Left colon (tissue), 2 donors: Measurements from ENCODE around the gene MRPL14. TPM values are rescaled to one million over a fixed set of nuclear protein-coding genes. Genes with fewer than 3 reads are reported as not detected.

Experiments used
- ATAC-seq: fragments of 200-7000 bp; cut with Tn5 transposase; one replicate; pipeline ENCODE4 v1.9.1; 2020; ENCODE audit warnings: mild to moderate bottlenecking, moderate library complexity
- DNase-seq, 2 donors: peaks; one replicate each; pipeline ENCODE4 v3.0.0-alpha.2; 2020
- intact Hi-C, 2 donors: fragments of 100-400 bp; cut with DNase I in 1 of 2; cut with micrococcal nuclease in 1 of 2; formaldehyde crosslinking; loops; one replicate each; pipeline versions ENCODE4 v1.11.2 to v1.14.0; 2022; cut with DNase I, micrococcal nuclease
- total RNA-seq, 2 donors: library from RNA; stranded (reverse); fragmentation: NEBNext Ultra II Directional; extraction: Animal tissue kit (Norgen Biotek cat#: 25700); gene quantifications; one replicate each; pipeline ENCODE4 v1.2.1, GENCODE V29; 2021
- donor health status: DM: no; HTN: no; CAD: no.
- donor health status: DM: yes; HTN: yes; CAD: no.

MRPL14 gene
- total RNA-seq, 2 donors from 2014 or later = 47.5 to 63.1 TPM

DNA sequence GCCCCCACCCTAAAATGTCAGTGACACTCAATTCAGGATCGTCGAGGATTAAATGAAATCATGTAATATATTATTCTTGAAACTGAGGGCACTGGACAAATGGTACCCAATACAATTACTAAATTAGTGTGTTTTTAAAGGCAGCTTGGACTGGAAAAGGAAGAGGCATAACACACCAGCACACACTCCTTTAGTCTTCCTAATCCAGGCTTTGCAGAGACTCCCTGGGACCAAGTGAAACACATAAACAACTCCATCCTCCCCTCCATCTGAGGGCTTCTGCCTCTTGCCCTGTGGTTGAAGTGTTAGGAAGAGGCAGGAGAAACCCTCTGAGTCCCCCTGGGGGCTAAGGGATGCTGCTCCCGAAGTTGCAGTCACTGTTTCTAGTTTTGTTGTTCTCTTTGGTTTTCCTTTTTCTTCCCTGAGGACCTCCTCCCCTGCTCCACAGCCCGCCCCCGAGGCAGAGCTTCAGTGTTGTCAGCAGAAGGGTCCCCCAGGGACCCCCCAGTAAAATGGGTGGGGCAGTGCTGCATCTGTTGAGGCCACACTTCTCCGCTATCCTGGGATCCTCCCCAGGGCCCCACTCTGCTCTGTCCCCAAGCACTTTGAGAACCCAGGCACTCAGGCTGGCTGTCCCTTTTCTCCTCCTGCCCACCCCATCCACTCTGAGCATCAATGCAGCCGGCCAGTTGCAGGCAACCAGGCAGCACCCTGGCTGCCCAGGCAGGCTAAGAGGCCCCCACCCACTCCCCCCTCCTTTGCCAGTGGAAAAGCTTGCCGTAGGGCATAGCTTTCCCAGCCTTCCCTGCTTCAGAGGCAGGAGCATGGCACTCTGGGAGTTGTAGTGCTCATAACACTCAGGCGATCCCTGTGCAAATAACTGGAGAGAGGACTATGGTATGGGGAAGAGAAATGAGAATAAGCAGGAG is 6.0 kb upstream of the MRPL14 start:
- DNase-seq (peak; percentile 64 to 83), ATAC-seq (peak; percentile 81)
- intact Hi-C loops = no loop called here

- intact Hi-C loops = no loop called here
- DNase-seq = peak; percentile 68 to 87
- ATAC-seq = peak; percentile 76
Observed at GRCh38 chr6:44132476-44132875, 5.2 kb upstream of the MRPL14 start.

GRCh38 chr6:44131892-44132291 is 4.6 kb upstream of the MRPL14 start:
- ATAC-seq (peak; percentile 60), DNase-seq (peak; percentile 75 to 90)
- intact Hi-C loops = no loop called here

GRCh38 chr6:44129841-44130322 is 2.6 kb upstream of the MRPL14 start:
- intact Hi-C loops = no loop called here
- no peak for DNase-seq
- ATAC-seq = no peak

- peak; percentile 37 for ATAC-seq
- intact Hi-C loops = no loop called here
- peak; percentile 40 to 70 for DNase-seq
Observed at GRCh38 chr6:44128020-44128917, 1.0 kb upstream of the MRPL14 start.

DNA sequence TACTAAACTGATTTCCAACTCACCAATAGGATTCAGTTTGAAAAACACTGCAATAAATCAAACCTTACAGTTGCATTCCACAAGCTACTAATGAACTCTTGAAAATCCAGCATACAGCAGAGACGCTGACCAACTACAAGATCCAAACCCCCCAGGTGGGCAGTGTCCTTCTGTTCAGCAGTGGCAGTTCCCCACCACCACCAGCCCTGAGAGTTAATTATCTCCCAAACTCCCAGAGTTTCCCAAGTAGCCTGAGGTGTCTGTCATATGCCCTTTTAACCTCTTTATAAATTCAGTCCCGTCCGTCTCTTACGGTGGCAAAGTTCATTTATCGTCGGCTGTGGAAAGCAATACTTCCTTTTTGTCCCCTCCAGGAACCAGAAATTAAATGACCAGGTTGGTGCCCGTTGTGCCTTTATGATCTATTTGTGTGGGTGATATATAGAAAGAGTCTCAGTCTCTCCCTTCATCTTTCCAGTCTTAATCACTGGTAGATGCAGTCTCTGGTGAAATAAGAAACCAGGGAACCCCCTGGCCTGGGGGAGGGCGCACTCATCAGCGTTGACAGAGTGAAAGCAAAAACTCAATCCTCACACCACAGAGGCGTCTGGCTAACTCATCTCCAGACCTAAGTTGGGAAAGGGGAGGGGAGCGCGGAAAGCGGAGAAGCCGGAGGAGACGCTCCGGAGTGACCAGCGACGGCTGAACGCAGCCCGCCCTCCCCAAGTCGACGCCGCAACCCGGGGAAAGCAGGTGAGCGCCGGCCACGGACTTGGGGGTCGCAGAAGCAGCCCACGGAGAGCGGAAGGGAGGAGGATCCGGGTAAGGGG is 717 bp downstream of the MRPL14 start:
- ATAC-seq = peak; percentile 38
- intact Hi-C loops = no loop called here
- peak; percentile 54 to 63 for DNase-seq

DNA sequence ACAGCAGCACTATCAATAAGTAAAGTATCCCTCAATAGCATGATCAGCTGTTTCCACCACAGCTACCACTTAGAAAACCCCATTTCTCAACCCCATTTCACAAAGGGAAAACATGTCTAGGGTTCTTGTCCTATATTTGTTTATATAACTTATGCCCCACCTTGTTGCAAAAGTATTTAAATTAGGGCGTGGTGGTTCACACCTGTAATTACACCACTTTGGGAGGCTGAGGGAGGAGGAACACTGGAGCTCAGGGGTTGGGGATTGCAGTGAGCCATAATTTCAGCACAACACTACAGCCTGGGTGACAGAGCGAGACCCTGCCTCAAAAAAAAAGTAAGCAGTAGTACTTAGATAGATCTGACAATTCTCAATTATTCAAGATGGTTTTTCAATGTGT is 3.7 kb downstream of the MRPL14 start:
- no peak for ATAC-seq
- intact Hi-C loops = no loop called here
- no peak for DNase-seq

DNA sequence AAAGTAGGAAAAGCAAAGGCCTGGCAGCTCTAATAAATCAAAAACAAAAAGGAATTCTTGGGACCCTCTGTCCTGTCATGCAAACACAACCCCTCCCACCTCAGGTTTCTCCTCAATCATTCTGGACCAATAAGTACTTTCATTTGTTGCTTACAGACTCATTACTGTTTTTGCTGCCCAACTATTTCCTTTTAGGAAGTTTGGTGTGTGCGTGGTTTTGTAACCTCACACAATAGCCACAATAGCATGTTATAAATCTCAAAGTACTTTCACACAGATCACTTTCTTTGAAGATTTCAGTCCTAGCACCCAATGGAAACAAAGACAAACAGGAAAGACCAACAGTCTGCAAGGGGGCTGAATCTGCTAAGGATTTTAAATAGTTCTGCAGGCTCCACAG is 4.5 kb downstream of the MRPL14 start:
- intact Hi-C loops = no loop called here
- DNase-seq (no peak), ATAC-seq (no peak)

GRCh38 chr6:44120692-44121443 is 6.4 kb downstream of the MRPL14 start:
- DNase-seq (no peak), ATAC-seq (no peak)
- intact Hi-C loops = no loop called here

GRCh38 chr6:44119704-44120262 is 7.5 kb downstream of the MRPL14 start:
- DNase-seq (no peak), ATAC-seq (peak; percentile 10)
- intact Hi-C loops = no loop called here

- ATAC-seq = peak; percentile 61
- intact Hi-C loops = no loop called here
- no peak for DNase-seq
Observed at GRCh38 chr6:44117397-44118128, 9.7 kb downstream of the MRPL14 start.

GRCh38 chr6:44116641-44117382 is 10.4 kb downstream of the MRPL14 start:
- intact Hi-C loops = no loop called here
- peak; percentile 75 for ATAC-seq
- no peak for DNase-seq

GRCh38 chr6:44115866-44116265 is 11.4 kb downstream of the MRPL14 start:
- no peak for ATAC-seq
- DNase-seq = no peak
- intact Hi-C loops = no loop called here

DNA sequence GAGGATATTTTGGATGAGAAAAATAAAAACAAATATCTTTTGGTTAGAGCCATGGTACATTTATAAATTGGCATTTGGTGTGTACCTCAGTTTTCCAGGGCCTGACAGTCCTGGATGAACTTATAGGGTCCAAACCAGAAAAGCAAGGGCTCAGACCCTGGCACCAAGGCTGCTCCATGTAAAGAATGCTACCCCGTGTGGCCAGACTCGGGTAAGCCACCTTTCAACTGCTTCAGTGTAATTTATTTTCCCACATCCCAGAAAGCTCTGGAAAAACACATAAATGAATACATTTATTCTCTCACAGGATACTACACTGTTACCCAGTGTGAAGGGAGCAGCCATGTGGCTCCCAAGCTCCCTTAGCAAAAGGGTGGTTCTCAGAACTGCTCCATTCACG is 13.8 kb downstream of the MRPL14 start:
- intact Hi-C loops = no loop called here
- ATAC-seq (no peak), DNase-seq (no peak)

DNA sequence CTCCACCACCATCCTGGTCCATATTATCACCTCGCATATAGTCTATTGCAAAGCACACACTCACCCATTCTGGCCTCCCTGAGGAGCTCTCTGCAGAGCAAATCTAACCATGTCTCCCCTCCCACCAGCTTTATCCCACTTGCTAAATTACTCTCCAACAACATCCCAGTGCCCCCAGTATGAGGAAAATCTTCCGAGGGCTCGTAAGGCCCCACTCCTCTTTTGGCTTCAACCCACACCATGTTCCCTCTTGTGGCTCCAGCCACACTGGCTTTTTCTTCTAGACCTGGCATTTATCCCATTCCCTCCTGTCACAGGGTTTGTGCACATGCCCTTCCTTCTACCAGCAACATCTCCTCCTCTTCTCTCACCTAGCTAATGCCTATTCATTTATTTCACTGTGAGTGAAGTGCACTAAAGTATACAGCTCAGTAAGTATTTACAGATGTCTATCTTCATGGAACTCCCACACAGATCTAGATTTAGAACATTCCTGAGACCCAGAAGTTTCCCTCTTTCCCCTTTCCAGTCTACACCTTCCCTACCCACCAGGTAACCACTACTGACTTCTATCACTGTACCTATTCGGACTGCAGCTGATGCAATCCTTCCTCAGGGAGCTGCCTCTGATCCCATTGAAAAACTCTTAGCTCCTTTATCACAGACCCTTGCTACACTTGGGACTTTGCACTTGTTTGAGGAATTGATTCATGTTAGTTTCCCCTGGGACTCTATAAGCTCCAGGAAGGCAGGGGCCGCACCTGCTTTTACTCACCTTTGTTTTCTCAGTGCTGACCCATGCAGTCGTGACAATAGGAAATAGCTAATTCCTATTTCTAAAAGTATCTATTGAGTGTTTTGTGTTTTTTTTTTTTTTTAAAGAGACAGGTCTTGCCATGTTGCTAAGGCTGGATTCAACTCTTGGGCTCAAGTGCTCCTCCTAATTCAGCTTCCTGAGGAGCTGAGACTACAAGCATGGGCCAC is 15.5 kb downstream of the MRPL14 start:
- ATAC-seq (peak; percentile 81), DNase-seq (peak in 1 of 2 donors; percentile 31)
- intact Hi-C loops = no loop called here
